Head of caudate nucleus (tissue), 42 donors: Measurements from ENCODE around the gene PTPRE.
A peak's percentile ranks its signal among the peaks of the same experiment; 100 is the strongest.

Source experiments
- DNase-seq, 42 donors: peaks; one replicate each; pipeline versions ENCODE4 v3.0.0 to v3.0.0-alpha.2; 2020 to 2021; ENCODE audit warnings: mixed read lengths in 7 of 42
- intact Hi-C: fragments of 100-400 bp; cut with DNase I; formaldehyde crosslinking; loops from one replicate; pipeline ENCODE4 v1.15.0; 2022

The PTPRE gene

DNA sequence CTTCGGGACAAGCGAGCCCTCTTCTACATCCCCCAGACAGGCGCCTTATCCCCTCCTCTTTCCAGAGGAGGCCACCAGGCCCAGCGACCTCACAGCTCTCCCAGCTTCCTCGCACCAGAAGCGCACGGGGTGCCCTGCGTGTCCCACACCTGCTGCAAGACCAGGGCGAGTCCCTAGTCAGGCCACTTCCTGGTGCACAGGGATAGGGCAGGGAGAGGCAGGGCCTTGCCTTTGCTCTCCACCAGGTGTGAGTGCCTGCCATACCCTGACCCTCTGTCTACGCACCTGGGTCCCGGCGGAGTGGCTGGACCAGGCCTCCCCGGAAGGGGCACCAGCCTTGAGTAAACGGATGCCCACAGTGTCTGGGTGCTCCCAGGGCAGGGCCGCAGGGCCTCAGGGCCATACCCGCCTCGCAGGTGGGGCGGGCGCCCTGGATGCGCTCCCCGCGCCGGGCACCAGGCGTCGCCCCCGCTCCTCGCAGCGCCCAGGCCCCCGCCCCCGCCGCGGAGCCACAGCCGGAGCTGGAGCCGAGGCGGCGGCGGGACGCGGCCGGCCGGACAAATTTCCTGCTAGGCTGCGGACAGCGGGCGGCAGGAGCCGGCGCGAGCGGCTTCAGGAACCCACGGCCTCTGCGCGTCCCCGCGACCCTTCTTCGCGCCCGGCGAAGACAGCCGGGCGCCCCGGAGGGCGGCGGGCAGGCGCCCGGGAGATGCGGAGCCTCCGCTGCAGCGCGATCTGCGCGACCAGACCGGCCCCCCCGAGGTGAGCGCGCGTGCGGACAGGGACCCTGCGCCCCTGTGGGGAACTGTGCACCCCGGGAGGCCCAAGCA, at the start of gene PTPRE:
Gene PTPRE, plus strand, starts transcription at position 556 of the 830 bp plus-strand sequence. CDS start 133,779 bp downstream, outside the sequence.
- intact Hi-C loops: loop anchor here (2.0 kb wide), 1 partner anchor 104 kb away; no protein-coding TSS in a partner anchor
- DNase-seq: peak in 40 of 42 donors; percentile 47 to 86 (median 71)

GRCh38 chr10:127860592-127860991, 46.3 kb upstream of the PTPRE start:
- intact Hi-C loops: no loop called here
- peak in 1 of 42 donors; percentile 3 for DNase-seq

GRCh38 chr10:127863231-127863825, 43.6 kb upstream of the PTPRE start:
- intact Hi-C loops: no loop called here
- no peak for DNase-seq

- intact Hi-C loops: no loop called here
- no peak for DNase-seq
These were observed 40.5 kb upstream of the PTPRE start for GRCh38 chr10:127866276-127867013.

GRCh38 chr10:127867805-127868204, 39.1 kb upstream of the PTPRE start:
- DNase-seq: no peak
- intact Hi-C loops: no loop called here

DNA sequence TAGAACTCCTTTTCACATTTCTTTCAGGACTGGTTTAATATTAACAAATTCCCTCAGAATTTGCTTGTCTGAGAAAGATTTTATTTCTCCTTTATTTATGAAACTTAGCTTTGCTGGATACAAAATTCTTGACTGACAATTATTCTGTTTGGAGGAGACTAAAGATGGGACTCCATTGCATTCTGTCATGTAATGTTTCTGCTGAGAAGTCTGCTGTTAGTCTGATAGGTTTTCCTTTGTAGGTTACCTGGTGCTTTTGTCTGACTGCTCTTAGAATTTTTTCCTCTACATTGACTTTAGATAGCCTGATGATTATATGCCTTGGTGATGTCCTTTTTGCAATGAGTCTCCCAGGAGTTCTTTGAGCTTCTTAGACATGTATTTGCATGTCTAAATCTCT, 37.6 kb upstream of the PTPRE start:
- no peak for DNase-seq
- intact Hi-C loops: no loop called here

- no peak for DNase-seq
- intact Hi-C loops: no loop called here
These were observed 35.3 kb upstream of the PTPRE start for GRCh38 chr10:127871631-127872010.

DNA sequence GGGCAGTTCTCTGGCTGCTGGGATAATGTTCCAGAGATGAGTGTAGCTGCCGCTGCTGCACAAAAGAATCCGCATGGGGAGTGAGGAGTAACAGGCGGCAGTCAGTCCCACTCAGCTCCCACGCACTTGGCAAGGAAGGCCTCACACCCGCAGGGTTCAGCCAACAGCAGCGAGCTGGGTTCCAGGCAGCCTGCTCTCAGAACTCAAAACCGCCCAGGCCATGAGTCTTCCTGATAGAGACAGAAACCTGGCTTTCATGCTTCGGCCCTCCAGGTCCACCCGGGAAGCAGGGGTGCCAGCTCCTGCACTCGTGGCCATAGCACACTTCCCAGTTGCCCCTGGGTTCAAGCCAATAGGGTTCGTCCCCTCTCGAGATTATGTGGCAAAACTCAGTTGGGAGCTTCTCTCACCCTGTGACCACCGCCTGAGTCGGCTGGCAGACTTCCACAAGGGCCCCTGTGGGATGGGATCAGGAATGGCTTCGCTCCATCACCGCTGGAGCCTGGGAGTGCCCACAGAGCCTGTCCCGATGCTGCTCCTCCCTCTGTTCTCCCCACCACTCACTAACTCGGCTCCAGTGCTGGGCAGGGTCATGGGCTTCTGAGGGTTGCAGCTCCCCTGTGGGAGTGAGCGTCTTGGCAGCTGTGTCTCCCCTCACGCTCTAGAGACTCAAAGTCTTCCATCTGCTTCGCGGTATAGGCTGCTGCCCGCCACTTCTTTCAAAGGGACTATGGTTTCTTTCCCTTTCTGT, 34.7 kb upstream of the PTPRE start:
- peak in 7 of 42 donors; percentile 7 to 47 (median 25) for DNase-seq

DNA sequence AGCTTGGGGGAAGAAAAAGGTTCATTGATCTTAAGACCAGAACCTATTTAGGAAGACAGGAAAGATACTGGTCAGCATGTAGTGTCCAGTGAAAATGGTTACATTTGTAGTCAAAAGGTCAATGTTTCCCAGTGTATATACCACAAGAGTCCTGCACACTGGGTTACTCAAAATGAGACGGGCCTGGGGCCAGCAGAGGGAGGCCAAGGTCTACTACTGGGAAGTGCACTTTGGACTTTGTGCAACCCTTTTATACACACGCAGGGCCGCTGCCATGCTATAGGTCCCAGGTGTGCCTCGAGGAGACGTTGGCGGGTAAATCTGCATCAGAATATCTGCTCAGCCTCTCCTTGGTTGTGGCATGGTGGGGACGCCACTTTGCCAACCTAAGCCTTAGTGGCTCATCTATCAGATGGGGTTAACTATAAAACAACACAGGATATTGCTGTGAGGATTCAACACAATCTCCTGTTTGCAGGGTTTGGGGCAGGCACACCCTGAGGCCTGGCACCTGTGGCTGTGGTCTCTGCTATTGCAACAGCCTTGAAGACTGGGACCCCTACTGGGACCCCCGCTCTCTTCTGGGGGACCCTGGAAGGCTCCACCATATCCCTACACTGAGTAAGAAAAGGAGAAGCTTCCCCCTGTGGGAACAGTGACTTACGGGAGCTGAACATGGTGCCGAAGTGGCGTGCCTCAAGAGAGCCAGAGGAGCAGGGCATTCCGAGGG, 33.9 kb upstream of the PTPRE start:
- peak in 6 of 42 donors; percentile 21 to 43 (median 32) for DNase-seq
- intact Hi-C loops: no loop called here

More for the DNA sequence above, 34.7 kb upstream of the PTPRE start:
- intact Hi-C loops: no loop called here

DNA sequence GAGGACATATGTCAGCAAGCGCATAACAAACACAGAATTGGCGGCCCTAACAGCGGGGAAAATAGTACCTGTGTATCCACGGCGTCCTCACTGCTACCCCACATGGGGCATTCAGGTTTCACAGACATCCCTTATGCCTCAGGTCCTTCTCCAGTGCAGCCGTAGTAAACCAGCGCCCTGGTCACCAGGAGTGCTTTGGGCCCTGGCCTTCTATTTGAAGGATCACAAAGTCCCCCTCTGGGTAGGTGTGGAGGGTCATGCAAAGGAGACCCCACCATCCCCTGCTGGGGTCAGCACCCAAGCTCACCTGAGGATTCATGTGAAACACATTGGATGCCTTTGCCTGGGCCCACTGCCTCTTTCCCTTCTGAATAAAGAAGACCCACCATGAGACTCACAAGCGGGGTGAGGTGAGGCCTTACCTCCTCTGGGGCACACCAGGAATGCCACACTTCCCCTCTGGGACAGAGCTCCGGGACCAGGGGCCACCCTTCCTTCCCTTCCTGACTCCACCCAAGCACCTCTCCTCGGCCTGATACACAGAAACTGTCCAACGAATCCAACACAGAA, 32.9 kb upstream of the PTPRE start:
- peak in 4 of 42 donors; percentile 6 to 35 (median 15) for DNase-seq
- intact Hi-C loops: no loop called here

GRCh38 chr10:127874671-127875448, 32.0 kb upstream of the PTPRE start:
- intact Hi-C loops: no loop called here

DNA sequence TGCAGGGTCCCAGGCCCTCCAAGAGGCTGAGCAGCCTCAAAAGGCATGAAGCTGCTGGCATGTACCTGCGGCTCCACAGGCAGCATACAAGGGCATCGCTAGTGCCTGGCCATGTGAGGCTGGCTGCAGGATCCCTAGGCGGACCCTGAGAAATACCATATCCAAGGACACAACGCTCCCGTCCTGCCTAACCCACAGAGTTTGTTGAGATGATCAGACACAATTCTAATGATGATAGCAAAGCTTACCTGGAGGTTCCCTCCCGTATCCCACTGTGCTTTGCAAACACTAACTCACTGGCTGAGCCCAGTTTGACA, 31.5 kb upstream of the PTPRE start:
- intact Hi-C loops: no loop called here
- peak in 2 of 42 donors; percentile 4 to 20 for DNase-seq

More at GRCh38 chr10:127874671-127875448, 32.0 kb upstream of the PTPRE start:
- DNase-seq: peak in 4 of 42 donors; percentile 2 to 31 (median 9)

- peak in 9 of 42 donors; percentile 20 to 61 (median 32) for DNase-seq
- intact Hi-C loops: no loop called here
These were observed 31.0 kb upstream of the PTPRE start for GRCh38 chr10:127875916-127876315.

GRCh38 chr10:127877116-127877515, 29.8 kb upstream of the PTPRE start:
- intact Hi-C loops: no loop called here
- DNase-seq: peak in 2 of 42 donors; percentile 9 to 22

GRCh38 chr10:127877699-127878098, 29.2 kb upstream of the PTPRE start:
- peak in 1 of 42 donors; percentile 5 for DNase-seq
- intact Hi-C loops: no loop called here

DNA sequence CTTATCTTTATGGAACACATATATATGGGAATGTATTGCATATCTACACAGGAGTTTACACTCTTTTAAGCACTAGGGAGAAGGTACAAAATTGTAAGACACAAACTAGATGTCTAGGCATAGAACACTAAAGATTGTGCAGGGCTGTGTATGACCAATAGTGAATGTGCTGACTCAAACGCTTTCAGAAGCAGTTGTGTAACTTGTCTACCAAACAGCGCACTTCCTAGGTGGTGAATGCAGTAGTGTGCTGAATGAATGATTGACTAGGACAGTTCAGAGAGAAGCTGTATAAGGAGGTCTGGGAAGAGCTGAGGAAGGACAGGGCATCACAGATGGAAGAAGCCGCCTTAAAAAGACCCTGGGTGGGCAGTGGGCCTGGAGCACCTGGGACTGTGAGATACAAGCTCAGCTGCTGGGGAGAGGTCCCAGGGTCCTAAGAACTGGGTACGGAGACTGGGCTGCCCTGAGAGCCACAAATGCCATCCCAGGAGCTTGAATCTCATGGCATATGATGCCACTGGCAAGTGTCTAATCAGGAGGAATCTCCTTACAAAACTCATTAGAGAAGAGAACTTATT, 28.3 kb upstream of the PTPRE start:
- DNase-seq: peak in 4 of 42 donors; percentile 14 to 37 (median 22)

GRCh38 chr10:127880557-127880956, 26.3 kb upstream of the PTPRE start:
- intact Hi-C loops: no loop called here
- DNase-seq: peak in 20 of 42 donors; percentile 14 to 61 (median 29)

More for the DNA sequence above, 28.3 kb upstream of the PTPRE start:
- intact Hi-C loops: no loop called here
